K562 (cell line): Measurements from ENCODE around the gene CAVIN1. TPM values are rescaled to one million over a fixed set of nuclear protein-coding genes. Genes with fewer than 3 reads are reported as not detected.

Source experiments
- ATAC-seq: fragments of 200-7000 bp; cut with Tn5 transposase; 3 replicates; pipeline ENCODE4 v1.9.1; 2020; ENCODE audit warnings: moderate library complexity
- BruUV-seq: library from RNA; stranded (reverse); fragments of 400-500 nt; replicated peaks from 2 replicates; lab custom pipeline; 2021; lab: Mats Ljungman, UMichigan
- CTCF ChIA-PET: fragments of 300-600 bp; formaldehyde crosslinking; extraction: SDS; loops from one replicate; lab custom pipeline; 2021; ENCODE audit warnings: low intra/inter-chr PET ratio; lab: Yijun Ruan, JAX
- POLR2A ChIA-PET: fragments of 300-600, 350-650 bp; sonication (Branson Sonifier 250); formaldehyde crosslinking; extraction: SDS; loops from one replicate; lab custom pipeline; 2021; ENCODE audit warnings: antibody characterized with exemption, inconsistent platforms; lab: Yijun Ruan, JAX
- DNase-seq, 4 experiments: peaks; one replicate each; pipeline versions ENCODE4 v3.0.0 to v3.0.0-alpha.2; 2011 to 2018; ENCODE audit warnings: low spot score in 3 of 4, mixed read lengths in 3 of 4; ENCODE audit errors: extremely low read depth in 1 of 4
- FAIRE-seq: peaks from 2 replicates; lab custom pipeline; 2011; peaks lifted over from hg19 to GRCh38; lab: Jason Lieb, UNC
- H2AFZ ChIP-seq: 2 replicates; pipeline ENCODE4 v1.6.0; 2011; ENCODE audit warnings: low read depth, low read length, control low read depth, inconsistent platforms
- H3K27ac ChIP-seq: fragments of 200-600 bp; 3 replicates; pipeline ENCODE4 v1.8.0; 2011; ENCODE audit warnings: low read depth, mild to moderate bottlenecking, control low read depth, inconsistent platforms, low read length, moderate library complexity, mixed read lengths; ENCODE audit errors: extremely low read depth
- H3K27me3 ChIP-seq, 2 experiments: fragments of 300-600 bp in 1 of 2; 2 replicates in 1 of 2; 3 replicates in 1 of 2; pipeline versions ENCODE4 v1.6.0 to v1.8.0; 2011; ENCODE audit warnings: inconsistent platforms in 2 of 2, low read length in 2 of 2, mild to moderate bottlenecking in 1 of 2, mixed read lengths in 1 of 2, moderate library complexity in 1 of 2; ENCODE audit not compliant: control insufficient read depth in 2 of 2, insufficient read depth in 2 of 2
- H3K36me3 ChIP-seq: fragments of 300-600 bp; 3 replicates; pipeline ENCODE4 v1.8.0; 2011; ENCODE audit warnings: mild to moderate bottlenecking, low read length, inconsistent platforms; ENCODE audit not compliant: control insufficient read depth, insufficient read depth
- H3K4me1 ChIP-seq, 2 experiments: fragments of 200-600 bp in 1 of 2; replicated peaks in 1 of 2; 2 replicates in 1 of 2; 3 replicates in 1 of 2; pipeline versions ENCODE4 v1.5.1 to v1.8.0; 2011; ENCODE audit warnings: inconsistent platforms in 2 of 2, low read length in 2 of 2, mild to moderate bottlenecking in 1 of 2, mixed read lengths in 1 of 2, moderate library complexity in 1 of 2; ENCODE audit not compliant: control insufficient read depth in 2 of 2, insufficient read depth in 2 of 2
- H3K4me2 ChIP-seq: 2 replicates; pipeline ENCODE4 v1.6.1; 2011; ENCODE audit warnings: low read length, control low read depth, inconsistent platforms, mixed read lengths; ENCODE audit not compliant: insufficient read depth
- H3K4me3 ChIP-seq: fragments of 200-600 bp; sonication (generic), shearing (Covaris generic); 2 replicates; pipeline ENCODE4 v1.5.1; 2016; ENCODE audit warnings: control low read depth, inconsistent platforms
- H3K79me2 ChIP-seq: fragments of 200-600 bp; 3 replicates; pipeline ENCODE4 v1.8.0; 2011; ENCODE audit warnings: low read length, inconsistent platforms; ENCODE audit not compliant: control insufficient read depth, insufficient read depth
- H3K9ac ChIP-seq, 2 experiments: 2 replicates each; pipeline versions ENCODE4 v1.6.0 to v1.6.1; 2011; ENCODE audit warnings: low read depth in 2 of 2, low read length in 2 of 2, control low read depth in 1 of 2, inconsistent platforms in 1 of 2, mild to moderate bottlenecking in 1 of 2, mixed read lengths in 1 of 2; ENCODE audit not compliant: insufficient read depth in 1 of 2
- H3K9me1 ChIP-seq: one replicate; pipeline ENCODE4 v1.6.0; 2011; ENCODE audit warnings: inconsistent platforms, mild to moderate bottlenecking, low read length, moderate library complexity; ENCODE audit not compliant: control insufficient read depth, insufficient read depth
- H3K9me3 ChIP-seq: replicated peaks from 2 replicates; pipeline ENCODE4 v1.5.1; 2011; ENCODE audit warnings: low read depth, low read length, inconsistent platforms; ENCODE audit not compliant: control insufficient read depth, insufficient read depth
- H4K20me1 ChIP-seq: replicated peaks from 2 replicates; pipeline ENCODE4 v1.6.1; 2011; ENCODE audit warnings: low read length, inconsistent platforms, mixed read lengths; ENCODE audit not compliant: control insufficient read depth, insufficient read depth
- AFF1 ChIP-seq, 2 experiments: fragments of 450-650 bp; IDR thresholded peaks; 2 replicates each; pipeline ENCODE4 v1.6.1; 2018; ENCODE audit warnings: mild to moderate bottlenecking in 2 of 2, low read depth in 1 of 2; ENCODE audit not compliant: partially characterized antibody in 2 of 2
- CEBPB ChIP-seq: fragments of 450-650 bp; IDR thresholded peaks from 2 replicates; pipeline ENCODE4 v1.6.1; 2016; ENCODE audit warnings: missing genetic modification characterization, missing compliant biosample characterization
- CREM ChIP-seq: IDR thresholded peaks from 2 replicates; pipeline ENCODE4 v1.6.1; 2014; ENCODE audit warnings: antibody characterized with exemption, low read depth
- CTCFL ChIP-seq: IDR thresholded peaks from 2 replicates; pipeline ENCODE4 v1.6.1; 2011; ENCODE audit warnings: borderline replicate concordance, low read depth, mild to moderate bottlenecking, moderate library complexity, low read length; ENCODE audit not compliant: insufficient read depth, poor library complexity, severe bottlenecking
- MEIS2 ChIP-seq: fragments of 450-650 bp; IDR thresholded peaks from 2 replicates; pipeline ENCODE4 v1.6.1; 2014; ENCODE audit warnings: mild to moderate bottlenecking; ENCODE audit not compliant: partially characterized antibody
- NFE2L1 ChIP-seq: fragments of 450-650 bp; IDR thresholded peaks from 2 replicates; pipeline ENCODE4 v1.6.1; 2016; ENCODE audit warnings: missing genetic modification characterization, low read depth, mild to moderate bottlenecking, missing compliant biosample characterization, moderate library complexity, borderline replicate concordance
- SIN3A ChIP-seq, 2 experiments: fragments of 150-350 bp in 1 of 2; IDR thresholded peaks; 2 replicates each; pipeline ENCODE4 v1.6.1; 2011 to 2016; ENCODE audit warnings: borderline replicate concordance in 2 of 2, low read depth in 2 of 2, low read length in 2 of 2, mild to moderate bottlenecking in 2 of 2, moderate library complexity in 2 of 2; ENCODE audit not compliant: control insufficient read depth in 1 of 2
- ZBED1 ChIP-seq: IDR thresholded peaks from 2 replicates; pipeline ENCODE4 v1.6.1; 2014
- ZNF184 ChIP-seq: sonication (generic); formaldehyde crosslinking; IDR thresholded peaks from 2 replicates; pipeline ENCODE4 v1.5.0; 2020; ENCODE audit warnings: missing genetic modification reagents
- ZNF354B ChIP-seq: fragments of 250-450 bp; sonication (Bioruptor Pico); IDR thresholded peaks from 2 replicates; pipeline ENCODE4 v1.4.0; 2020
- WGBS: fragments of 100-300 bp; shearing (Covaris generic); methylation state at CpG from one replicate; pipeline ENCODE4 v1.1.6; 2016; ENCODE audit warnings: low coverage, mixed read lengths; ENCODE audit not compliant: insufficient coverage; ENCODE audit errors: missing lambda C conversion rate; 5-methylcytosine and 5-hydroxymethylcytosine counted together
- in situ Hi-C: fragments of 300-500 bp; cut with MboI; formaldehyde crosslinking; loops from 4 replicates; pipeline ENCODE4 v1.15.0; 2018; ENCODE audit warnings: inconsistent platforms, mixed read lengths
- intact Hi-C: fragments of 100-400 bp; cut with micrococcal nuclease; formaldehyde crosslinking; loops from 2 replicates; pipeline ENCODE4 v1.14.2; 2022
- polyA plus RNA-seq, 8 experiments: library from polyadenylated mRNA; depleted of rRNA in 4 of 8; stranded (reverse) in 5 of 8; unstranded in 3 of 8; fragments of >200 nt; fragmentation: Nextera tagmentation in 2 of 8; fragmentation: Illumina TruSeq in 1 of 8; extraction: Ambion mirVana in 2 of 8; extraction: Trizol in 1 of 8; gene quantifications; 2 replicates each; pipeline versions ENCODE4 v1.2.1 to v1.2.3, GENCODE V29; 2011 to 2014; ENCODE audit warnings: inconsistent platforms in 1 of 8, missing spikeins in 1 of 8
- total RNA-seq, 7 experiments: library from RNA; depleted of rRNA in 6 of 7; stranded (reverse); fragments of >200 nt in 6 of 7; fragmentation: Illumina TruSeq in 2 of 7; extraction: Trizol in 2 of 7; gene quantifications; 2 replicates each; pipeline versions ENCODE4 v1.2.1 to v1.2.3, GENCODE V29; 2011 to 2021; ENCODE audit warnings: low replicate concordance in 1 of 7
- TF ChIP-seq, protein P1 (sequence below), 2 experiments: IDR thresholded peaks in 1 of 2; conservative IDR thresholded peaks in 1 of 2; 2 replicates each; pipeline ENCODE4 v1.6.1; 2016; ENCODE audit warnings: low read depth in 2 of 2, mild to moderate bottlenecking in 1 of 2, missing compliant biosample characterization in 1 of 2, missing genetic modification characterization in 1 of 2, moderate library complexity in 1 of 2

CAVIN1 gene
- total and polyA plus RNA-seq, 9 of the 15 experiments (the other 6 are each of a cell fraction or from before 2014, with no cell fraction given), result 6.8 to 162 (median 74.5) TPM

DNA sequence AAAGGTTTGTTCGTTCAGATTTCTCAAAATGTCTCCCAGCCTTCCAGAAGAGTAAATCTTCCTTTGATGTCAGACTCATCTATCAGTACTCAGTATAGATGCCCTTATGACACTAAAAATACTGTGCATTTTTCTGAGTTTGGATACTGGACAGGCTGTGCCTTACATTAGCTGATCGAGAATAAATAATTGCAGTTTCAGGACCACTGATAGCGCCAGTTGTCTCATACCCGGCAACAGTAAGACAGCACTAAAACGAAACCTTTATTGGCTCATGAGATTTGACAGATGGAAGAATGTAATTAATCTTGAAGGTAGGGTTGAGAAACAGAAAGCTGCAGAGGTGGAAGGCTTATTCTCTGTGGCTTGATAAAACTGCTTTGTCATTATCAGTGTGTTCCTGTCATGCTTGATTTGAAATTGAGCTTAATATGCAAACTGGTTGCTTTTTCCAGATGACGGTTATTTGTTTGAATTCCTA is 36.8 kb upstream of the CAVIN1 start:
- POLR2A ChIA-PET, result interaction anchor here (0.6 to 1.3 kb wide), 10 partner anchors 9 to 493 kb away, joined by 3 to 5 read pairs (median 3); partner anchors contain the start of gene BECN1
- FAIRE-seq (no peak), DNase-seq (peak in 2 of 4 experiments; percentile 27 to 34), ATAC-seq (peak; percentile 1; the same call in 1 of the 3 replicates)
- Histone ChIP-seq H3K9me3 (no peaks in the 10 kb centered on the region), H3K4me2 (peak overlapping the region; percentile 89), H3K9ac (peak overlapping the region in 1 of 2 experiments; percentile 83; a peak in 3 of 4 replicates), H3K36me3 (peaks cover 45% of the 10 kb centered on the region), H3K27me3 (no peaks in the 10 kb centered on the region), H4K20me1 (peaks cover 18% of the 10 kb centered on the region), H3K4me1 (peaks cover 22 to 26% of the 10 kb centered on the region in 2 experiments), H3K9me1 (no peaks in the 10 kb centered on the region), H3K4me3 (peak overlapping the region; percentile 76), H3K79me2 (peaks cover 68% of the 10 kb centered on the region), H2AFZ (no peak overlapping the region), H3K27ac (peak overlapping the region; percentile 77)
- intact Hi-C loops, result loop anchor here (2.0 to 5.0 kb wide), 2 partner anchors 37 to 138 kb away; partner anchors contain the start of gene CAVIN1
- in situ Hi-C loops, result no loop called here
- under 1% methylated on average over 6 of the region's 6 CpGs for WGBS
- no TSS peak for BruUV-seq
- CTCF ChIA-PET, result no interaction called here
- TF ChIP-seq SIN3A (IDR thresholded peaks at IDR 0.05; ENCODE audit: borderline replicate concordance in 2 of 2, control insufficient read depth in 1 of 2, low read depth in 2 of 2, low read length in 2 of 2) (peak; percentile 6 to 90; a peak in 1 of 4 replicates), NFE2L1 (tag) (peak; percentile 66; the same call in 1 of the 2 replicates), ZNF184 (CRISPR knock-in tag) (no peak), AFF1 (IDR thresholded peaks at IDR 0.05; ENCODE audit: low read depth in 1 of 2, partially characterized antibody in 2 of 2) (peak in 1 of 2 experiments; percentile 45), CTCFL (no peak), CEBPB (peak; percentile 63), MEIS2 (peak; percentile 93), ZBED1 (no peak), ZNF354B (no peak), CREM (0 out of 2 replicates have a peak, but pooled peaks have one; percentile 3)
- TF ChIP-seq, protein P1, sequence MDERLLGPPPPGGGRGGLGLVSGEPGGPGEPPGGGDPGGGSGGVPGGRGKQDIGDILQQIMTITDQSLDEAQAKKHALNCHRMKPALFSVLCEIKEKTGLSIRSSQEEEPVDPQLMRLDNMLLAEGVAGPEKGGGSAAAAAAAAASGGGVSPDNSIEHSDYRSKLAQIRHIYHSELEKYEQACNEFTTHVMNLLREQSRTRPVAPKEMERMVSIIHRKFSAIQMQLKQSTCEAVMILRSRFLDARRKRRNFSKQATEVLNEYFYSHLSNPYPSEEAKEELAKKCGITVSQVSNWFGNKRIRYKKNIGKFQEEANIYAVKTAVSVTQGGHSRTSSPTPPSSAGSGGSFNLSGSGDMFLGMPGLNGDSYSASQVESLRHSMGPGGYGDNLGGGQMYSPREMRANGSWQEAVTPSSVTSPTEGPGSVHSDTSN (CRISPR knock-in tag; IDR thresholded peaks at IDR 0.05; ENCODE audit: low read depth), result no peak
- TF ChIP-seq, protein P1 (tag; conservative IDR thresholded peaks at IDR 0.05; ENCODE audit: low read depth), result peak; percentile 95
